ENCODE measurements around the gene RSF1. TPM values are rescaled to one million over a fixed set of nuclear protein-coding genes. Genes with fewer than 3 reads are reported as not detected.

Gene RSF1
- total and polyA plus RNA-seq, 2 experiments from 2014 or later = 51.2 to 188 TPM

DNA sequence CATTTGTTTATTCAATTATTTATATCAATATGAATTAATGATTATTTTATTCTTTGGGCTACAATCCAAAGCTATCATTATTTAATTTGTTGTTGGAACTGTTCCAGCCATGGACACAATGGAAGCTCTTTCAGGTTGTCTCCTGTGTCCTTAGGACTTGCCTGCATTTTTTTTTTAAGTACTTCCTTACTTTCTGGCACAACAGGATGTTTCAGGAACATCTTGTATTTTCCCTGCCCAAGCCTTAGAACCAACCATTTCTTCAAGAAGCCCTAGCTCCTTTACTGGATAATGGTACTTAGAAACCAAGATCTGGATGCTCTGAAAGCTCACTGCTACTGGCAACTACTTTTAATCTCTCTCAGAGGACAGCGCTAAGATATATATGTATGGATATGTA is 125.1 kb downstream of the RSF1 start:
- no peak overlapping the region; the same call in 1 of the 2 replicates for H3K27ac ChIP-seq (ENCODE audit: low read depth)
- no peak overlapping the region for H3K4me2 ChIP-seq
- no peak for ATAC-seq
- no peaks in the 10 kb centered on the region for H3K27me3 Mint-ChIP-seq (ENCODE audit: insufficient read depth, low read depth, poor library complexity)
- peaks cover 18% of the 10 kb centered on the region; the same call in 1 of the 2 replicates for H3K36me3 ChIP-seq (ENCODE audit: insufficient read depth)
- TF ChIP-seq STAT1 (IDR thresholded peaks at IDR 0.05; ENCODE audit: unreplicated experiment) (no peak), EZH2 (IDR thresholded peaks at IDR 0.05; ENCODE audit: low read depth, unreplicated experiment) (no peak), CREB1 (CRISPR knock-in tag; IDR thresholded peaks at IDR 0.05; ENCODE audit: low read depth) (no peak), EZH2phosphoT487 (IDR thresholded peaks at IDR 0.05; ENCODE audit: unreplicated experiment) (no peak), NANOG (IDR thresholded peaks at IDR 0.05; ENCODE audit: borderline replicate concordance) (no peak), POLR2AphosphoS5 (IDR thresholded peaks at IDR 0.05; ENCODE audit: low read depth) (no peak), JUNB (IDR thresholded peaks at IDR 0.05; ENCODE audit: unreplicated experiment) (no peak), ZNF331 (CRISPR knock-in tag; IDR thresholded peaks at IDR 0.05; ENCODE audit: low read depth) (no peak), ZNF114 (CRISPR knock-in tag; IDR thresholded peaks at IDR 0.05) (no peak)
- TF ChIP-seq, protein P1, sequence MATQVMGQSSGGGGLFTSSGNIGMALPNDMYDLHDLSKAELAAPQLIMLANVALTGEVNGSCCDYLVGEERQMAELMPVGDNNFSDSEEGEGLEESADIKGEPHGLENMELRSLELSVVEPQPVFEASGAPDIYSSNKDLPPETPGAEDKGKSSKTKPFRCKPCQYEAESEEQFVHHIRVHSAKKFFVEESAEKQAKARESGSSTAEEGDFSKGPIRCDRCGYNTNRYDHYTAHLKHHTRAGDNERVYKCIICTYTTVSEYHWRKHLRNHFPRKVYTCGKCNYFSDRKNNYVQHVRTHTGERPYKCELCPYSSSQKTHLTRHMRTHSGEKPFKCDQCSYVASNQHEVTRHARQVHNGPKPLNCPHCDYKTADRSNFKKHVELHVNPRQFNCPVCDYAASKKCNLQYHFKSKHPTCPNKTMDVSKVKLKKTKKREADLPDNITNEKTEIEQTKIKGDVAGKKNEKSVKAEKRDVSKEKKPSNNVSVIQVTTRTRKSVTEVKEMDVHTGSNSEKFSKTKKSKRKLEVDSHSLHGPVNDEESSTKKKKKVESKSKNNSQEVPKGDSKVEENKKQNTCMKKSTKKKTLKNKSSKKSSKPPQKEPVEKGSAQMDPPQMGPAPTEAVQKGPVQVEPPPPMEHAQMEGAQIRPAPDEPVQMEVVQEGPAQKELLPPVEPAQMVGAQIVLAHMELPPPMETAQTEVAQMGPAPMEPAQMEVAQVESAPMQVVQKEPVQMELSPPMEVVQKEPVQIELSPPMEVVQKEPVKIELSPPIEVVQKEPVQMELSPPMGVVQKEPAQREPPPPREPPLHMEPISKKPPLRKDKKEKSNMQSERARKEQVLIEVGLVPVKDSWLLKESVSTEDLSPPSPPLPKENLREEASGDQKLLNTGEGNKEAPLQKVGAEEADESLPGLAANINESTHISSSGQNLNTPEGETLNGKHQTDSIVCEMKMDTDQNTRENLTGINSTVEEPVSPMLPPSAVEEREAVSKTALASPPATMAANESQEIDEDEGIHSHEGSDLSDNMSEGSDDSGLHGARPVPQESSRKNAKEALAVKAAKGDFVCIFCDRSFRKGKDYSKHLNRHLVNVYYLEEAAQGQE (IDR thresholded peaks at IDR 0.05; ENCODE audit: unreplicated experiment) = no peak
- TF ChIP-seq, protein P2, sequence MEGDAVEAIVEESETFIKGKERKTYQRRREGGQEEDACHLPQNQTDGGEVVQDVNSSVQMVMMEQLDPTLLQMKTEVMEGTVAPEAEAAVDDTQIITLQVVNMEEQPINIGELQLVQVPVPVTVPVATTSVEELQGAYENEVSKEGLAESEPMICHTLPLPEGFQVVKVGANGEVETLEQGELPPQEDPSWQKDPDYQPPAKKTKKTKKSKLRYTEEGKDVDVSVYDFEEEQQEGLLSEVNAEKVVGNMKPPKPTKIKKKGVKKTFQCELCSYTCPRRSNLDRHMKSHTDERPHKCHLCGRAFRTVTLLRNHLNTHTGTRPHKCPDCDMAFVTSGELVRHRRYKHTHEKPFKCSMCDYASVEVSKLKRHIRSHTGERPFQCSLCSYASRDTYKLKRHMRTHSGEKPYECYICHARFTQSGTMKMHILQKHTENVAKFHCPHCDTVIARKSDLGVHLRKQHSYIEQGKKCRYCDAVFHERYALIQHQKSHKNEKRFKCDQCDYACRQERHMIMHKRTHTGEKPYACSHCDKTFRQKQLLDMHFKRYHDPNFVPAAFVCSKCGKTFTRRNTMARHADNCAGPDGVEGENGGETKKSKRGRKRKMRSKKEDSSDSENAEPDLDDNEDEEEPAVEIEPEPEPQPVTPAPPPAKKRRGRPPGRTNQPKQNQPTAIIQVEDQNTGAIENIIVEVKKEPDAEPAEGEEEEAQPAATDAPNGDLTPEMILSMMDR (conservative IDR thresholded peaks at IDR 0.05; ENCODE audit: low read depth in 2 of 2) = no peak
- TF ChIP-seq, protein P3, sequence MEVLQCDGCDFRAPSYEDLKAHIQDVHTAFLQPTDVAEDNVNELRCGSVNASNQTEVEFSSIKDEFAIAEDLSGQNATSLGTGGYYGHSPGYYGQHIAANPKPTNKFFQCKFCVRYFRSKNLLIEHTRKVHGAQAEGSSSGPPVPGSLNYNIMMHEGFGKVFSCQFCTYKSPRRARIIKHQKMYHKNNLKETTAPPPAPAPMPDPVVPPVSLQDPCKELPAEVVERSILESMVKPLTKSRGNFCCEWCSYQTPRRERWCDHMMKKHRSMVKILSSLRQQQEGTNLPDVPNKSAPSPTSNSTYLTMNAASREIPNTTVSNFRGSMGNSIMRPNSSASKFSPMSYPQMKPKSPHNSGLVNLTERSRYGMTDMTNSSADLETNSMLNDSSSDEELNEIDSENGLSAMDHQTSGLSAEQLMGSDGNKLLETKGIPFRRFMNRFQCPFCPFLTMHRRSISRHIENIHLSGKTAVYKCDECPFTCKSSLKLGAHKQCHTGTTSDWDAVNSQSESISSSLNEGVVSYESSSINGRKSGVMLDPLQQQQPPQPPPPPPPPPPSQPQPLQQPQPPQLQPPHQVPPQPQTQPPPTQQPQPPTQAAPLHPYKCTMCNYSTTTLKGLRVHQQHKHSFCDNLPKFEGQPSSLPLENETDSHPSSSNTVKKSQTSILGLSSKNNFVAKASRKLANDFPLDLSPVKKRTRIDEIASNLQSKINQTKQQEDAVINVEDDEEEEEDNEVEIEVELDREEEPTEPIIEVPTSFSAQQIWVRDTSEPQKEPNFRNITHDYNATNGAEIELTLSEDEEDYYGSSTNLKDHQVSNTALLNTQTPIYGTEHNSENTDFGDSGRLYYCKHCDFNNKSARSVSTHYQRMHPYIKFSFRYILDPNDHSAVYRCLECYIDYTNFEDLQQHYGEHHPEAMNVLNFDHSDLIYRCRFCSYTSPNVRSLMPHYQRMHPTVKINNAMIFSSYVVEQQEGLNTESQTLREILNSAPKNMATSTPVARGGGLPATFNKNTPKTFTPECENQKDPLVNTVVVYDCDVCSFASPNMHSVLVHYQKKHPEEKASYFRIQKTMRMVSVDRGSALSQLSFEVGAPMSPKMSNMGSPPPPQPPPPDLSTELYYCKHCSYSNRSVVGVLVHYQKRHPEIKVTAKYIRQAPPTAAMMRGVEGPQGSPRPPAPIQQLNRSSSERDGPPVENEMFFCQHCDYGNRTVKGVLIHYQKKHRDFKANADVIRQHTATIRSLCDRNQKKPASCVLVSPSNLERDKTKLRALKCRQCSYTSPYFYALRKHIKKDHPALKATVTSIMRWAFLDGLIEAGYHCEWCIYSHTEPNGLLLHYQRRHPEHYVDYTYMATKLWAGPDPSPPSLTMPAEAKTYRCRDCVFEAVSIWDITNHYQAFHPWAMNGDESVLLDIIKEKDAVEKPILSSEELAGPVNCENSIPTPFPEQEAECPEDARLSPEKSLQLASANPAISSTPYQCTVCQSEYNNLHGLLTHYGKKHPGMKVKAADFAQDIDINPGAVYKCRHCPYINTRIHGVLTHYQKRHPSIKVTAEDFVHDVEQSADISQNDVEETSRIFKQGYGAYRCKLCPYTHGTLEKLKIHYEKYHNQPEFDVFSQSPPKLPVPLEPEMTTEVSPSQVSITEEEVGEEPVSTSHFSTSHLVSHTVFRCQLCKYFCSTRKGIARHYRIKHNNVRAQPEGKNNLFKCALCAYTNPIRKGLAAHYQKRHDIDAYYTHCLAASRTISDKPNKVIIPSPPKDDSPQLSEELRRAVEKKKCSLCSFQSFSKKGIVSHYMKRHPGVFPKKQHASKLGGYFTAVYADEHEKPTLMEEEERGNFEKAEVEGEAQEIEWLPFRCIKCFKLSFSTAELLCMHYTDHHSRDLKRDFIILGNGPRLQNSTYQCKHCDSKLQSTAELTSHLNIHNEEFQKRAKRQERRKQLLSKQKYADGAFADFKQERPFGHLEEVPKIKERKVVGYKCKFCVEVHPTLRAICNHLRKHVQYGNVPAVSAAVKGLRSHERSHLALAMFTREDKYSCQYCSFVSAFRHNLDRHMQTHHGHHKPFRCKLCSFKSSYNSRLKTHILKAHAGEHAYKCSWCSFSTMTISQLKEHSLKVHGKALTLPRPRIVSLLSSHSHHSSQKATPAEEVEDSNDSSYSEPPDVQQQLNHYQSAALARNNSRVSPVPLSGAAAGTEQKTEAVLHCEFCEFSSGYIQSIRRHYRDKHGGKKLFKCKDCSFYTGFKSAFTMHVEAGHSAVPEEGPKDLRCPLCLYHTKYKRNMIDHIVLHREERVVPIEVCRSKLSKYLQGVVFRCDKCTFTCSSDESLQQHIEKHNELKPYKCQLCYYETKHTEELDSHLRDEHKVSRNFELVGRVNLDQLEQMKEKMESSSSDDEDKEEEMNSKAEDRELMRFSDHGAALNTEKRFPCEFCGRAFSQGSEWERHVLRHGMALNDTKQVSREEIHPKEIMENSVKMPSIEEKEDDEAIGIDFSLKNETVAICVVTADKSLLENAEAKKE (CRISPR knock-in tag; IDR thresholded peaks at IDR 0.05) = no peak
- no peaks in the 10 kb centered on the region for H3K4me1 ChIP-seq (ENCODE audit: insufficient read depth)
- H3K27ac Mint-ChIP-seq = no peak overlapping the region
- peaks cover 53% of the 10 kb centered on the region for H3K36me3 Mint-ChIP-seq (ENCODE audit: low read depth)
- no peaks in the 10 kb centered on the region for H3K9me3 Mint-ChIP-seq
- H3F3A ChIP-seq (replicated peaks; ENCODE audit: low read depth) = no peaks in the 10 kb centered on the region
- H3K4me3 ChIP-seq = no peak overlapping the region
- no peak for DNase-seq (ENCODE audit: low spot score)
- H3K4me3 Mint-ChIP-seq = no peak overlapping the region
- no peaks in the 10 kb centered on the region for H3K79me2 ChIP-seq (replicated peaks; ENCODE audit: insufficient read depth)
- H3K4me1 Mint-ChIP-seq = no peaks in the 10 kb centered on the region; the same call in 2 of the 3 replicates
- no peaks in the 10 kb centered on the region; the same call in 1 of the 2 replicates for H4K20me1 ChIP-seq (replicated peaks; ENCODE audit: insufficient read depth)
- H3K27me3 ChIP-seq (ENCODE audit: insufficient read depth) = no peaks in the 10 kb centered on the region
- H2AFZ ChIP-seq = no peak overlapping the region
- H3K9me2 ChIP-seq (ENCODE audit: insufficient read depth) = no peaks in the 10 kb centered on the region

Measured in GM23338 (cell line).